Spleen (tissue), 11 donors: ENCODE results near the gene TNNI3. TPM values are rescaled to one million over a fixed set of nuclear protein-coding genes. Genes with fewer than 3 reads are reported as not detected.

Source experiments
- DNase-seq: peaks from one replicate; pipeline ENCODE4 v3.0.0-alpha.2; 2020
- H3K27ac ChIP-seq, 8 donors: fragments of 200-600 bp; sonication (generic) in 7 of 8; 1 replicate in 4 of 8; 2 replicates in 4 of 8; pipeline versions ENCODE4 v1.5.0 to v1.8.0; 2016 to 2021; ENCODE audit warnings: inconsistent platforms in 4 of 8, mild to moderate bottlenecking in 4 of 8, moderate library complexity in 1 of 8
- H3K27me3 ChIP-seq, 7 donors: fragments of 200-600 bp; sonication (generic) in 6 of 7; replicated peaks in 1 of 7; 1 replicate in 4 of 7; 2 replicates in 3 of 7; pipeline versions ENCODE4 v1.5.0 to v1.8.0; 2016 to 2021; ENCODE audit warnings: inconsistent platforms in 3 of 7, mild to moderate bottlenecking in 1 of 7
- H3K36me3 ChIP-seq, 6 donors: fragments of 200-600 bp; sonication (generic) in 5 of 6; 1 replicate in 4 of 6; 2 replicates in 2 of 6; pipeline versions ENCODE4 v1.5.0 to v1.8.0; 2016 to 2021; ENCODE audit warnings: inconsistent platforms in 2 of 6
- H3K4me1 ChIP-seq, 6 donors: fragments of 200-600 bp; sonication (generic) in 5 of 6; 1 replicate in 3 of 6; 2 replicates in 3 of 6; pipeline versions ENCODE4 v1.5.0 to v1.8.0; 2016 to 2021; ENCODE audit warnings: inconsistent platforms in 3 of 6
- H3K4me3 ChIP-seq, 8 donors: fragments of 200-600 bp; sonication (generic) in 7 of 8; 1 replicate in 4 of 8; 2 replicates in 4 of 8; pipeline versions ENCODE4 v1.5.0 to v1.8.0; 2016 to 2021; ENCODE audit warnings: inconsistent platforms in 4 of 8, mild to moderate bottlenecking in 4 of 8, moderate library complexity in 2 of 8
- H3K9me3 ChIP-seq, 8 donors: fragments of 200-600 bp; sonication (generic) in 7 of 8; 1 replicate in 4 of 8; 2 replicates in 4 of 8; pipeline versions ENCODE4 v1.5.0 to v1.8.0; 2016 to 2021; ENCODE audit warnings: inconsistent platforms in 4 of 8
- POLR2A ChIP-seq, 3 donors: fragments of 450-650 bp; IDR thresholded peaks; one replicate each; pipeline ENCODE4 v1.5.1; 2017; ENCODE audit warnings: antibody characterized with exemption in 3 of 3, mild to moderate bottlenecking in 1 of 3
- POLR2AphosphoS5 ChIP-seq, 3 donors: sonication (generic); formaldehyde crosslinking; IDR thresholded peaks; one replicate each; pipeline ENCODE4 v1.5.1; 2017; ENCODE audit warnings: antibody characterized with exemption in 3 of 3
- WGBS, 5 donors: extraction: QIAGEN DNeasy Blood & Tissue Kit in 3 of 5; methylation state at CpG; one replicate each; pipeline versions ENCODE4 v1.1.5 to v1.1.7; 2013 to 2018; 5-methylcytosine and 5-hydroxymethylcytosine counted together
- intact Hi-C: fragments of 100-400 bp; cut with DNase I; formaldehyde crosslinking; loops from one replicate; pipeline ENCODE4 v1.15.0; 2023; ENCODE audit warnings: low total_unique reads
- polyA plus RNA-seq, 3 donors: library from polyadenylated mRNA; stranded (reverse); fragments of 200-250 nt; gene quantifications; one replicate each; pipeline ENCODE4 v1.2.1, GENCODE V29; 2013
- total RNA-seq, 7 donors: library from RNA; depleted of rRNA in 3 of 7; stranded (reverse); fragments of >200 nt in 3 of 7; fragmentation: NEBNext Ultra II Directional in 4 of 7; extraction: Animal tissue kit (Norgen Biotek cat#: 25700) in 4 of 7; gene quantifications; one replicate each; pipeline versions ENCODE4 v1.1.0 to v1.2.1, GENCODE V29; 2016 to 2021
- TF ChIP-seq, protein P1 (sequence below), 11 experiments: fragments of 200-600 bp in 7 of 11; fragments of 450-650 bp in 4 of 11; sonication (generic) in 4 of 11; IDR thresholded peaks in 8 of 11; conservative IDR thresholded peaks in 3 of 11; 1 replicate in 7 of 11; 2 replicates in 4 of 11; pipeline versions ENCODE4 v1.4.0 to v1.8.0; 2016 to 2021; ENCODE audit warnings: antibody characterized with exemption in 11 of 11, inconsistent platforms in 4 of 11, mild to moderate bottlenecking in 1 of 11
- donor health status: healthy with polysubstance abuse.
- donor health status: DM: no; HTN: no; CAD: no; lungs with moderate emphysema.
- donor health status: DM: no; HTN: no; CAD: no.
- donor health status: Bipolar disorder and iron deficiency.
- donor health status: healthy.
- donor health status: DM: no; HTN: no; CAD: no.
- donor health status: DM: yes; HTN: yes; CAD: no.

The TNNI3 gene
- total and polyA plus RNA-seq, 10 donors: 0.15 to 0.74 (median 0.70) TPM; not detected in 7

DNA sequence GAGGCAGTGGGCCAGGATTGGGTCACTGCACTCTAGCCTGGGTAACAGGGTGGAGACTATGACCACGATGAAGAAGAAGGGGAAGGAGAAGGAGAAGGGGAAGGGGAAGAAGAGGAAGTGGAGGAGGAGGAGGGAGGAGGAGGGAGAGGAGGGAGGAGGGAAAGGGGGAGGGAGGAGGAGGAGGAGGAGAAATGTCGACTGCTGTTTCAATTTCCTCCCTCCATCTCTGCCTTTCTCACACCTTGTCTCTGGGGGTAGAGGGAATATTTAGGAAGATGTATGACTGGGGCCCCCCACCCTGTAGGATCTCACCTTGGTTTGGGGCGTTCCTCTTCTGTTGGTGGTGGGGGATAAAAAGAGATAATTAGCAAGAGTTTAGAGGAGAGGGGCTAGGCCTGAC lies 12.3 kb downstream of the TNNI3 start:
- Histone ChIP-seq H3K4me1 (peaks cover 0 to 35% (median 19%) of the 10 kb centered on the region in 6 donors), H3K27ac (no peak overlapping the region), H3K27me3 (peaks cover 4 to 96% (median 73%) of the 10 kb centered on the region in 7 donors), H3K36me3 (no peaks in the 10 kb centered on the region), H3K9me3 (no peaks in the 10 kb centered on the region), H3K4me3 (peak overlapping the region in 1 of 8 donors; percentile 56)
- TF ChIP-seq POLR2AphosphoS5 (IDR thresholded peaks at IDR 0.05) (no peak), POLR2A (IDR thresholded peaks at IDR 0.05) (no peak)
- TF ChIP-seq, protein P1, sequence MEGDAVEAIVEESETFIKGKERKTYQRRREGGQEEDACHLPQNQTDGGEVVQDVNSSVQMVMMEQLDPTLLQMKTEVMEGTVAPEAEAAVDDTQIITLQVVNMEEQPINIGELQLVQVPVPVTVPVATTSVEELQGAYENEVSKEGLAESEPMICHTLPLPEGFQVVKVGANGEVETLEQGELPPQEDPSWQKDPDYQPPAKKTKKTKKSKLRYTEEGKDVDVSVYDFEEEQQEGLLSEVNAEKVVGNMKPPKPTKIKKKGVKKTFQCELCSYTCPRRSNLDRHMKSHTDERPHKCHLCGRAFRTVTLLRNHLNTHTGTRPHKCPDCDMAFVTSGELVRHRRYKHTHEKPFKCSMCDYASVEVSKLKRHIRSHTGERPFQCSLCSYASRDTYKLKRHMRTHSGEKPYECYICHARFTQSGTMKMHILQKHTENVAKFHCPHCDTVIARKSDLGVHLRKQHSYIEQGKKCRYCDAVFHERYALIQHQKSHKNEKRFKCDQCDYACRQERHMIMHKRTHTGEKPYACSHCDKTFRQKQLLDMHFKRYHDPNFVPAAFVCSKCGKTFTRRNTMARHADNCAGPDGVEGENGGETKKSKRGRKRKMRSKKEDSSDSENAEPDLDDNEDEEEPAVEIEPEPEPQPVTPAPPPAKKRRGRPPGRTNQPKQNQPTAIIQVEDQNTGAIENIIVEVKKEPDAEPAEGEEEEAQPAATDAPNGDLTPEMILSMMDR (IDR thresholded peaks at IDR 0.05 in 8 of 11, conservative IDR thresholded peaks at IDR 0.05 in 3 of 11): no peak
- 7 to 13% (median 9%) methylated on average over 3 of the region's 3 CpGs for WGBS, 5 donors
- intact Hi-C loops: loop anchor here (10.0 kb wide), 1 partner anchor 360 kb away; no protein-coding TSS in a partner anchor
- no peak for DNase-seq

DNA sequence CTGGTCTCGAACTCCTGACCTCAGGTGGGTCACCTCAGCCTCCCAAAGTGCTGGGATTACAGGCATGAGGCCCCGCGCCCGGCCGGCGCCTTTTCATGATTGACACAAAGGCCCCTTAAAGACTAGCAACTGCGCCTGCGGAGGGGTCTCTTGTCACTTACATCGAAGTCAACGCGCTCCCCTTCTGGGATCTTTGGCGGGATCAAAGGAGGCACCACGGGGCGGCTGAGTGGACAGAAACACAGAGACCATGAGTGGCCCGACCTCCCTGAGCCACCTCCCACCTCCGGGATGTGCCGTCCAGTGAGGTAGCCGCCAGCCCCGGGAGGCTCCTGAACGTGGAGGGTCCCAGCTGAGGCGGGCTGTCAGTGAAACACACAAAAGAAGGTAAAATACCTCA lies 15.8 kb downstream of the TNNI3 start:
- intact Hi-C loops: loop anchor here (10.0 kb wide), 1 partner anchor 363 kb away; no protein-coding TSS in a partner anchor
- Histone ChIP-seq H3K27me3 (peaks cover 2 to 99% (median 61%) of the 10 kb centered on the region in 7 donors), H3K4me3 (no peak overlapping the region), H3K9me3 (no peaks in the 10 kb centered on the region), H3K4me1 (peaks cover 0 to 35% (median 17%) of the 10 kb centered on the region in 6 donors), H3K27ac (no peak overlapping the region), H3K36me3 (no peaks in the 10 kb centered on the region)
- 12 to 53% (median 25%) methylated on average over 12 to 21 of the region's 21 CpGs for WGBS, 5 donors
- TF ChIP-seq POLR2A (IDR thresholded peaks at IDR 0.05) (no peak), POLR2AphosphoS5 (IDR thresholded peaks at IDR 0.05) (no peak)
- TF ChIP-seq, protein P1 (IDR thresholded peaks at IDR 0.05 in 8 of 11, conservative IDR thresholded peaks at IDR 0.05 in 3 of 11): no peak
- DNase-seq: no peak

DNA sequence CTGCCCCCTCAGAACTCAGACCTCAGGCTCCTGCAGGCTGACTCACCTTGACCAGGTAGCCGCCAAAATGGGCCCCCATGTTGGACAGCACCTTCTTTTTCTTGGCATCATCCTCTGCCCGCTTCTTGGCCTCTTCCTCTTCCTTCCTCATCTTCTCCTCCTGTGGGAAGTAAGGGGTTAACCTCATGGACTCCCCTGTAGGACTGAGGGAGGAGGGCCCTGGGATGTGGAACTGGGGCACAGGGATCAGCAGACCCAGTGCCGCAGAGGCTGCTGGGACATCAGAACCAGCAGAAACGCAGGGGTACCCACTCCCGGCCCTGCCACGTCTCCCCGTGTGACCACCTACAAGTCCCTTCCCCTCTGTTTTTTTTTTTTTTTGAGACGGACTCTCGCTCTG lies 19.6 kb downstream of the TNNI3 start:
- WGBS, 5 donors: 55 to 66% (median 59%) methylated on average over 9 of the region's 9 CpGs
- Histone ChIP-seq H3K4me1 (peaks cover 0 to 29% (median 14%) of the 10 kb centered on the region in 6 donors), H3K9me3 (no peaks in the 10 kb centered on the region), H3K27me3 (peaks cover 0 to 96% (median 29%) of the 10 kb centered on the region in 7 donors), H3K27ac (no peak overlapping the region), H3K36me3 (no peaks in the 10 kb centered on the region), H3K4me3 (no peak overlapping the region)
- DNase-seq: no peak
- TF ChIP-seq, protein P1 (IDR thresholded peaks at IDR 0.05 in 8 of 11, conservative IDR thresholded peaks at IDR 0.05 in 3 of 11): no peak
- TF ChIP-seq POLR2AphosphoS5 (IDR thresholded peaks at IDR 0.05) (no peak), POLR2A (IDR thresholded peaks at IDR 0.05) (no peak)
- intact Hi-C loops: no loop called here

DNA sequence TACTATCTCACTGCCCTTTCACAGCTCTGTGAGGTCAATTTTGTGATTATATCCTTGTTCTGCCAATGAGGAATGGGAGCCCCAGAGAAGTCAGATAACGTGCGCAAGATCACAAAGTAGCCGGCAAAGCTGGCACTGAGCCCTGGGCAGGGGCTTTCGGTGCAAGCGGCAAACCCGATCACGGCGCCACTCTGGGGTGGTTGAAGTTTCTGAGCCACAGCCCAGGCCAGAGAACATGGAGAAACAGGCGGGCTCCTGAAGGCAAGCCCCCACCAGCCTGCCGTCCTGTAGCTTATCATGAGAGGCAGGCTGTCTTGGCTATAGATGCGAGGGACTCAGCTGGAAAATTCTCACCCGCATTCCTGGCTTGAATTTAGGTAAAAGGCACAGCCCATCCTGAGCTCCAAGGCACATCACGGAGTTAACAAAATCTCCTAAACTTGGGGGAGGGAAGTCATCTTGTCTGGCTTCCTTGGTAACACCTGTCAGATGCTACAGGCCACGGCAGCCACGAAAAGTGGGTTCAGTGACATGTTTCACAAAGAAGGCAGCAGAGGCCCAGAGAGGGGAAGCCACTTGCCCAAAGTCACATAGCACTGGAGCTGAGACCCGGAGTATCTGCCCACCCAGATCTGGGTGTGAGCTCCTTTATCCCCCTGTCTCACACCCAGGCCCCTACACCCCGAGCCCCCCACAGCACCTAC lies 21.0 kb downstream of the TNNI3 start:
- H3K4me3 ChIP-seq: no peak overlapping the region
- no peak overlapping the region for H3K27ac ChIP-seq
- WGBS, 5 donors: 82 to 92% (median 85%) methylated on average over 16 to 17 of the region's 17 CpGs
- peaks cover 0 to 96% (median 15%) of the 10 kb centered on the region in 7 donors for H3K27me3 ChIP-seq
- H3K36me3 ChIP-seq: no peaks in the 10 kb centered on the region
- TF ChIP-seq POLR2A (IDR thresholded peaks at IDR 0.05): no peak
- TF ChIP-seq POLR2AphosphoS5 (IDR thresholded peaks at IDR 0.05): no peak
- TF ChIP-seq, protein P1 (IDR thresholded peaks at IDR 0.05 in 8 of 11, conservative IDR thresholded peaks at IDR 0.05 in 3 of 11): no peak
- H3K4me1 ChIP-seq: peaks cover 0 to 29% (median 13%) of the 10 kb centered on the region in 6 donors
- H3K9me3 ChIP-seq: no peaks in the 10 kb centered on the region
- intact Hi-C loops: no loop called here
- no peak for DNase-seq
